Trophoblast cell (in vitro differentiated cells and primary cell): ENCODE measurements around the gene RBMS1.

Experiments used
- DNase-seq, 2 donors: peaks; one replicate each; pipeline ENCODE4 v3.0.0-alpha.2; 2016
- H2AFZ ChIP-seq: 2 replicates; pipeline ENCODE4 v1.6.1; 2013; ENCODE audit warnings: low read length, moderate library complexity, mild to moderate bottlenecking; ENCODE audit not compliant: insufficient read depth, poor library complexity
- H2AK5ac ChIP-seq: 2 replicates; pipeline ENCODE4 v1.6.1; 2013; ENCODE audit warnings: mild to moderate bottlenecking, low read length
- H2BK120ac ChIP-seq: 2 replicates; pipeline ENCODE4 v1.6.1; 2013; ENCODE audit warnings: low read length, mild to moderate bottlenecking, moderate library complexity; ENCODE audit not compliant: insufficient read depth, poor library complexity
- H2BK12ac ChIP-seq: 2 replicates; pipeline ENCODE4 v1.6.1; 2013; ENCODE audit warnings: mild to moderate bottlenecking, low read length, moderate library complexity
- H2BK5ac ChIP-seq: 2 replicates; pipeline ENCODE4 v1.6.1; 2013; ENCODE audit warnings: low read length, low read depth, moderate library complexity, mild to moderate bottlenecking; ENCODE audit not compliant: poor library complexity
- H3K14ac ChIP-seq: 2 replicates; pipeline ENCODE4 v1.6.1; 2013; ENCODE audit warnings: mild to moderate bottlenecking, low read length
- H3K18ac ChIP-seq: 2 replicates; pipeline ENCODE4 v1.6.1; 2013; ENCODE audit warnings: mild to moderate bottlenecking, low read length
- H3K23ac ChIP-seq: 2 replicates; pipeline ENCODE4 v1.6.1; 2013; ENCODE audit warnings: low read length
- H3K27ac ChIP-seq: 2 replicates; pipeline ENCODE4 v1.5.1; 2013; ENCODE audit warnings: low read depth, mild to moderate bottlenecking, inconsistent platforms, low read length, moderate library complexity
- H3K27me3 ChIP-seq: 2 replicates; pipeline ENCODE4 v1.6.1; 2013; ENCODE audit warnings: inconsistent platforms, mild to moderate bottlenecking, low read length, moderate library complexity; ENCODE audit not compliant: insufficient read depth
- H3K36me3 ChIP-seq, 2 experiments: 1 replicate in 1 of 2; 2 replicates in 1 of 2; pipeline ENCODE4 v1.6.1; 2013; ENCODE audit warnings: low read length in 2 of 2, mild to moderate bottlenecking in 2 of 2, moderate library complexity in 1 of 2; ENCODE audit not compliant: insufficient read depth in 2 of 2, control insufficient read depth in 1 of 2
- H3K4ac ChIP-seq: 2 replicates; pipeline ENCODE4 v1.6.1; 2013; ENCODE audit warnings: low read depth, mild to moderate bottlenecking, low read length, moderate library complexity
- H3K4me1 ChIP-seq, 2 experiments: 1 replicate in 1 of 2; 2 replicates in 1 of 2; pipeline ENCODE4 v1.6.1; 2013; ENCODE audit warnings: low read length in 2 of 2, mild to moderate bottlenecking in 2 of 2, moderate library complexity in 1 of 2; ENCODE audit not compliant: insufficient read depth in 2 of 2, control insufficient read depth in 1 of 2
- H3K4me2 ChIP-seq: 2 replicates; pipeline ENCODE4 v1.6.1; 2013; ENCODE audit warnings: inconsistent platforms, mild to moderate bottlenecking, low read length, moderate library complexity
- H3K4me3 ChIP-seq: 2 replicates; pipeline ENCODE4 v1.5.1; 2013; ENCODE audit warnings: mild to moderate bottlenecking, low read depth, low read length, inconsistent platforms
- H3K79me1 ChIP-seq: one replicate; pipeline ENCODE4 v1.6.1; 2013; ENCODE audit warnings: low read length
- H3K79me2 ChIP-seq: 2 replicates; pipeline ENCODE4 v1.6.1; 2013; ENCODE audit warnings: low read length, mild to moderate bottlenecking; ENCODE audit not compliant: control insufficient read depth, insufficient read depth, poor library complexity
- H3K9ac ChIP-seq: 2 replicates; pipeline ENCODE4 v1.6.1; 2013; ENCODE audit warnings: mild to moderate bottlenecking, low read length
- H3K9me3 ChIP-seq: 2 replicates; pipeline ENCODE4 v1.6.1; 2013; ENCODE audit warnings: low read depth, mild to moderate bottlenecking, control low read depth, inconsistent platforms, low read length; ENCODE audit not compliant: insufficient read depth
- H4K12ac ChIP-seq: 2 replicates; pipeline ENCODE4 v1.6.1; 2013; ENCODE audit warnings: low read depth, mild to moderate bottlenecking, low read length, moderate library complexity
- H4K8ac ChIP-seq: 2 replicates; pipeline ENCODE4 v1.6.1; 2013; ENCODE audit warnings: low read depth, mild to moderate bottlenecking, low read length, moderate library complexity
- H4K91ac ChIP-seq: one replicate; pipeline ENCODE4 v1.6.1; 2013; ENCODE audit warnings: low read depth, mild to moderate bottlenecking, low read length, moderate library complexity
- WGBS: extraction: QIAGEN DNeasy Blood & Tissue Kit; methylation state at CpG from one replicate; pipeline ENCODE4 v1.1.7; 2013; ENCODE audit warnings: missing lambda C conversion rate; ENCODE audit not compliant: insufficient read length, insufficient coverage; ENCODE audit errors: extremely low coverage; 5-methylcytosine and 5-hydroxymethylcytosine counted together

The RBMS1 gene

GRCh38 chr2:160321006-160321405 is 172.6 kb downstream of the RBMS1 start:
- Histone ChIP-seq H2BK5ac (no peak overlapping the region), H3K9ac (no peak overlapping the region), H2BK12ac (peak overlapping the region; percentile 8), H3K18ac (no peak overlapping the region), H3K14ac (no peak overlapping the region), H4K12ac (no peak overlapping the region), H3K4me1 (peaks cover 7 to 10% of the 10 kb centered on the region in 2 experiments), H3K79me1 (peaks cover 2% of the 10 kb centered on the region), H3K4ac (peak overlapping the region; percentile 64), H3K27ac (peak overlapping the region; percentile 5), H3K27me3 (no peaks in the 10 kb centered on the region), H3K4me2 (no peak overlapping the region), H2BK120ac (no peak overlapping the region), H4K91ac (no peak overlapping the region), H3K9me3 (no peaks in the 10 kb centered on the region), H2AK5ac (no peak overlapping the region), H3K79me2 (peaks cover 13% of the 10 kb centered on the region), H3K4me3 (no peak overlapping the region), H2AFZ (no peak overlapping the region), H3K36me3 (peaks cover 0 to 2% of the 10 kb centered on the region in 2 experiments), H4K8ac (no peak overlapping the region), H3K23ac (no peak overlapping the region)
- DNase-seq = no peak
- no CpG with 5 or more reads among the region's 2 CpGs for WGBS

- H3K36me3 ChIP-seq = peaks cover 0 to 2% of the 10 kb centered on the region in 2 experiments
- H2BK120ac ChIP-seq = no peak overlapping the region
- DNase-seq = no peak
- no peak overlapping the region for H4K8ac ChIP-seq
- H3K14ac ChIP-seq = no peak overlapping the region
- H3K9me3 ChIP-seq = no peaks in the 10 kb centered on the region
- no peak overlapping the region for H3K27ac ChIP-seq
- no peak overlapping the region for H2AK5ac ChIP-seq
- H3K4ac ChIP-seq = no peak overlapping the region
- H3K4me1 ChIP-seq = peaks cover 7 to 11% of the 10 kb centered on the region in 2 experiments
- H2BK12ac ChIP-seq = no peak overlapping the region
- no peak overlapping the region for H3K18ac ChIP-seq
- H3K79me2 ChIP-seq = peaks cover 11% of the 10 kb centered on the region
- H4K91ac ChIP-seq = no peak overlapping the region
- H2BK5ac ChIP-seq = no peak overlapping the region
- H3K4me3 ChIP-seq = no peak overlapping the region
- H3K9ac ChIP-seq = no peak overlapping the region
- no peak overlapping the region for H3K23ac ChIP-seq
- H3K27me3 ChIP-seq = no peaks in the 10 kb centered on the region
- no peak overlapping the region for H2AFZ ChIP-seq
- H3K79me1 ChIP-seq = peaks cover 2% of the 10 kb centered on the region
- H3K4me2 ChIP-seq = no peak overlapping the region
- H4K12ac ChIP-seq = no peak overlapping the region
These were observed 173.9 kb downstream of the RBMS1 start for GRCh38 chr2:160319700-160320099.

GRCh38 chr2:160318218-160318617 is 175.4 kb downstream of the RBMS1 start:
- Histone ChIP-seq H2AK5ac (no peak overlapping the region), H3K4ac (no peak overlapping the region), H3K36me3 (peaks cover 0 to 2% of the 10 kb centered on the region in 2 experiments), H2AFZ (no peak overlapping the region), H3K4me3 (no peak overlapping the region), H4K12ac (no peak overlapping the region), H3K9ac (no peak overlapping the region), H3K27me3 (no peaks in the 10 kb centered on the region), H3K4me1 (peaks cover 7 to 11% of the 10 kb centered on the region in 2 experiments), H3K9me3 (no peaks in the 10 kb centered on the region), H3K79me1 (peaks cover 2% of the 10 kb centered on the region), H4K8ac (no peak overlapping the region), H2BK5ac (no peak overlapping the region), H4K91ac (no peak overlapping the region), H2BK12ac (no peak overlapping the region), H3K4me2 (no peak overlapping the region), H2BK120ac (no peak overlapping the region), H3K18ac (no peak overlapping the region), H3K27ac (no peak overlapping the region), H3K79me2 (peaks cover 11% of the 10 kb centered on the region), H3K14ac (no peak overlapping the region), H3K23ac (no peak overlapping the region)
- no peak for DNase-seq

GRCh38 chr2:160317181-160318099 is 176.2 kb downstream of the RBMS1 start:
- Histone ChIP-seq H3K36me3 (peaks cover 0 to 2% of the 10 kb centered on the region in 2 experiments), H4K12ac (no peak overlapping the region), H3K79me1 (no peaks in the 10 kb centered on the region), H2AFZ (no peak overlapping the region), H2BK5ac (no peak overlapping the region), H3K4me3 (no peak overlapping the region), H3K4me2 (no peak overlapping the region), H2BK12ac (no peak overlapping the region), H3K18ac (no peak overlapping the region), H3K23ac (no peak overlapping the region), H4K91ac (no peak overlapping the region), H2BK120ac (no peak overlapping the region), H3K27me3 (no peaks in the 10 kb centered on the region), H3K4me1 (peaks cover 7 to 11% of the 10 kb centered on the region in 2 experiments), H3K79me2 (peaks cover 9% of the 10 kb centered on the region), H3K14ac (no peak overlapping the region), H2AK5ac (no peak overlapping the region), H3K4ac (no peak overlapping the region), H3K9ac (no peak overlapping the region), H4K8ac (no peak overlapping the region), H3K9me3 (no peaks in the 10 kb centered on the region), H3K27ac (no peak overlapping the region)
- no peak for DNase-seq
- no CpG with 5 or more reads among the region's 7 CpGs for WGBS
